Measurements from ENCODE around the gene OR13C3.
"Not testable (repeated sequence)": the region's sequence is repeated elsewhere in the genome, so short reads cannot be mapped to it uniquely, and the experiment has no call there.

OR13C3 gene

GRCh38 chr9:104536756-104537155, at the start of gene OR13C3:
OR13C3 (minus strand) TSS chr9:104536856; CDS start chr9:104536723, 133 bp downstream.
- DNase-seq: no peak

GRCh38 chr9:104580562-104580961, 43.9 kb upstream of the OR13C3 start:
- DNase-seq: no peak

GRCh38 chr9:104577263-104577662, 40.6 kb upstream of the OR13C3 start:
- no peak for DNase-seq

GRCh38 chr9:104575456-104575855, 38.8 kb upstream of the OR13C3 start:
- DNase-seq: no peak

- no peak for DNase-seq
These were observed 36.0 kb upstream of the OR13C3 start for GRCh38 chr9:104572612-104573011.

GRCh38 chr9:104568868-104569267, 32.2 kb upstream of the OR13C3 start, which contains the start of gene OR13C8:
OR13C8 (plus strand) TSS chr9:104569168; CDS start chr9:104569168, 0 bp downstream.
- DNase-seq: no peak

- no peak for DNase-seq
These were observed 27.7 kb upstream of the OR13C3 start for GRCh38 chr9:104564358-104564757.

- no peak for DNase-seq
These were observed 20.4 kb upstream of the OR13C3 start for GRCh38 chr9:104556830-104557634.

- DNase-seq: no peak
These were observed 18.9 kb upstream of the OR13C3 start for GRCh38 chr9:104555521-104555920.

GRCh38 chr9:104553261-104553660, 16.6 kb upstream of the OR13C3 start:
- no peak for DNase-seq

- no peak for DNase-seq
These were observed 8.0 kb upstream of the OR13C3 start for GRCh38 chr9:104544644-104545043.

GRCh38 chr9:104539275-104539674, 2.6 kb upstream of the OR13C3 start:
- DNase-seq: no peak

- no peak for DNase-seq
These were observed 9.5 kb downstream of the OR13C3 start, which contains the start of gene OR13C4 for GRCh38 chr9:104527109-104527508. OR13C4 (minus strand) TSS chr9:104527209; CDS start chr9:104527209, 0 bp downstream.

- not testable (repeated sequence) for DNase-seq
These were observed 16.4 kb downstream of the OR13C3 start for GRCh38 chr9:104520241-104520640.

GRCh38 chr9:104514901-104515300, 21.8 kb downstream of the OR13C3 start:
- no peak for DNase-seq

GRCh38 chr9:104506565-104506964, 30.1 kb downstream of the OR13C3 start:
- no peak for DNase-seq

- DNase-seq: no peak
These were observed 32.7 kb downstream of the OR13C3 start, which contains the start of gene OR13F1 for GRCh38 chr9:104503963-104504362. OR13F1 (plus strand) TSS chr9:104504263; CDS start chr9:104504263, 0 bp downstream.

GRCh38 chr9:104503440-104503839, 33.2 kb downstream of the OR13C3 start:
- DNase-seq: no peak

GRCh38 chr9:104494808-104495207, 41.8 kb downstream of the OR13C3 start:
- DNase-seq: peak; percentile 62
